NCI-H1092 treated with DMSO at 0.1 percent for 48 hours (cell line): ENCODE results near the gene CUX1.

Source experiments
- DNase-seq: peaks from one replicate; lab custom pipeline; 2025; lab: John Stamatoyannopoulos, UW

The CUX1 gene

GRCh38 chr7:102272917-102273748 lies 455.7 kb downstream of the CUX1 start:
- no peak for DNase-seq

GRCh38 chr7:102273749-102274712 lies 456.6 kb downstream of the CUX1 start:
- DNase-seq: no peak

- DNase-seq: no peak
Observed at GRCh38 chr7:102275123-102275703, 457.8 kb downstream of the CUX1 start.

GRCh38 chr7:102277901-102278300 lies 460.5 kb downstream of the CUX1 start:
- DNase-seq: no peak

GRCh38 chr7:102279537-102280400 lies 462.3 kb downstream of the CUX1 start:
- DNase-seq: peak; percentile 61

- DNase-seq: no peak
Observed at GRCh38 chr7:102280521-102280920, 463.1 kb downstream of the CUX1 start.

- DNase-seq: no peak
Observed at GRCh38 chr7:102281785-102282184, 464.4 kb downstream of the CUX1 start.

- DNase-seq: no peak
Observed at GRCh38 chr7:102282465-102283362, 465.3 kb downstream of the CUX1 start.

- DNase-seq: no peak
Observed at GRCh38 chr7:102283477-102284189, 466.2 kb downstream of the CUX1 start.

GRCh38 chr7:102284399-102284798 lies 467.0 kb downstream of the CUX1 start:
- DNase-seq: no peak

- DNase-seq: no peak
Observed at GRCh38 chr7:102284891-102285539, 467.6 kb downstream of the CUX1 start.

GRCh38 chr7:102285540-102286236 lies 468.3 kb downstream of the CUX1 start:
- no peak for DNase-seq

- DNase-seq: peak; percentile 60
Observed at GRCh38 chr7:102286237-102287110, 469.0 kb downstream of the CUX1 start, which contains the start of gene SH2B2. SH2B2 (plus strand) TSS chr7:102286868; CDS start chr7:102300551, 13,683 bp downstream.

- DNase-seq: peak; percentile 44
Observed at GRCh38 chr7:102287111-102287980, 469.9 kb downstream of the CUX1 start.

- DNase-seq: no peak
Observed at GRCh38 chr7:102287981-102288278, 470.5 kb downstream of the CUX1 start.

GRCh38 chr7:102288285-102288930 lies 471.0 kb downstream of the CUX1 start:
- no peak for DNase-seq
